ENCODE results near the gene SLC2A11. TPM values are rescaled to one million over a fixed set of nuclear protein-coding genes. Genes with fewer than 3 reads are reported as not detected.

The SLC2A11 gene
- total and polyA plus RNA-seq, 4 donors: 3.4 to 9.0 (median 4.3) TPM

GRCh38 chr22:23815541-23816155, 42.0 kb upstream of the SLC2A11 start:
- 79% methylated on average over 10 of the region's 10 CpGs for WGBS
- no peaks in the 10 kb centered on the region for H3K9me3 ChIP-seq (ENCODE audit: control insufficient read depth in 4 of 4, low read length in 3 of 4)
- H3K36me3 ChIP-seq (ENCODE audit: control insufficient read depth in 4 of 4, insufficient read depth in 3 of 4, low read depth in 1 of 4, low read length in 3 of 4): peaks cover 2 to 45% (median 16%) of the 10 kb centered on the region in 4 donors

GRCh38 chr22:23816156-23816976, 41.3 kb upstream of the SLC2A11 start:
- H3K9ac ChIP-seq (ENCODE audit: low read depth in 1 of 2, low read length in 2 of 2): no peak overlapping the region
- no peaks in the 10 kb centered on the region for H3K4me1 ChIP-seq (ENCODE audit: control insufficient read depth in 4 of 4, insufficient read depth in 4 of 4, low read length in 3 of 4)
- DNase-seq (ENCODE audit: low spot score): no peak
- no peaks in the 10 kb centered on the region for H3K9me3 ChIP-seq (ENCODE audit: control insufficient read depth in 4 of 4, low read length in 3 of 4)
- H3K27me3 ChIP-seq (ENCODE audit: control insufficient read depth in 4 of 4, insufficient read depth in 4 of 4, low read length in 3 of 4): no peaks in the 10 kb centered on the region
- no peak for TF ChIP-seq YY1 (IDR thresholded peaks at IDR 0.05)
- TF ChIP-seq FOXA1 (IDR thresholded peaks at IDR 0.05): no peak
- TF ChIP-seq HNF4A (conservative IDR thresholded peaks at IDR 0.05): no peak
- TF ChIP-seq EGR1 (IDR thresholded peaks at IDR 0.05; ENCODE audit: low read depth in 2 of 2): no peak
- TF ChIP-seq FOXA2 (IDR thresholded peaks at IDR 0.05): no peak
- TF ChIP-seq RXRA (IDR thresholded peaks at IDR 0.05): no peak
- no peak for TF ChIP-seq SP1 (IDR thresholded peaks at IDR 0.05)
- TF ChIP-seq CTCF (IDR thresholded peaks at IDR 0.05; ENCODE audit: low read depth, low read length, missing input control): no peak
- TF ChIP-seq GABPA (IDR thresholded peaks at IDR 0.05 in 1 of 2, conservative IDR thresholded peaks at IDR 0.05 in 1 of 2): no peak
- no peak for TF ChIP-seq MAX (IDR thresholded peaks at IDR 0.05)
- TF ChIP-seq NR2F2 (IDR thresholded peaks at IDR 0.05): no peak
- no peak for TF ChIP-seq REST (IDR thresholded peaks at IDR 0.05)
- no peak for TF ChIP-seq RAD21 (IDR thresholded peaks at IDR 0.05)
- no peak for TF ChIP-seq HNF4G (IDR thresholded peaks at IDR 0.05)
- H3K36me3 ChIP-seq (ENCODE audit: control insufficient read depth in 4 of 4, insufficient read depth in 3 of 4, low read depth in 1 of 4, low read length in 3 of 4): peaks cover 2 to 47% (median 19%) of the 10 kb centered on the region in 4 donors
- no peak overlapping the region for H3K4me3 ChIP-seq (ENCODE audit: low read depth in 1 of 3, low read length in 3 of 3)
- 88% methylated on average over 18 of the region's 18 CpGs for WGBS
- no peak overlapping the region for H3K27ac ChIP-seq (ENCODE audit: low read depth in 1 of 2, low read length in 2 of 2)

More at GRCh38 chr22:23815541-23816155, 42.0 kb upstream of the SLC2A11 start:
- Histone ChIP-seq H3K4me1 (ENCODE audit: control insufficient read depth in 4 of 4, insufficient read depth in 4 of 4, low read length in 3 of 4) (no peaks in the 10 kb centered on the region), H3K4me3 (ENCODE audit: low read depth in 1 of 3, low read length in 3 of 3) (no peak overlapping the region), H3K27me3 (ENCODE audit: control insufficient read depth in 4 of 4, insufficient read depth in 4 of 4, low read length in 3 of 4) (no peaks in the 10 kb centered on the region), H3K9ac (ENCODE audit: low read depth in 1 of 2, low read length in 2 of 2) (no peak overlapping the region), H3K27ac (ENCODE audit: low read depth in 1 of 2, low read length in 2 of 2) (no peak overlapping the region)
- DNase-seq (ENCODE audit: low spot score): no peak
- TF ChIP-seq HNF4G (IDR thresholded peaks at IDR 0.05) (no peak), NR2F2 (IDR thresholded peaks at IDR 0.05) (no peak), SP1 (IDR thresholded peaks at IDR 0.05) (no peak), RXRA (IDR thresholded peaks at IDR 0.05) (no peak), ATF3 (IDR thresholded peaks at IDR 0.05) (no peak), RAD21 (IDR thresholded peaks at IDR 0.05) (no peak), ZBTB33 (IDR thresholded peaks at IDR 0.05) (no peak)

Data from liver (tissue), 9 donors.